Mesenteric fat pad (tissue), 1 donor: ENCODE measurements around the gene COA3. TPM values are rescaled to one million over a fixed set of nuclear protein-coding genes. Genes with fewer than 3 reads are reported as not detected.
"Not testable (repeated sequence)": the region's sequence is repeated elsewhere in the genome, so short reads cannot be mapped to it uniquely, and the experiment has no call there.

Experiments used
- DNase-seq: peaks from one replicate; pipeline ENCODE4 v3.0.0-alpha.2; 2020; ENCODE audit warnings: low spot score
- total RNA-seq: library from RNA; stranded (reverse); fragmentation: NEBNext Ultra II Directional; extraction: Animal tissue kit (Norgen Biotek cat#: 25700); gene quantifications from one replicate; pipeline ENCODE4 v1.2.1, GENCODE V29; 2021
- donor health status: DM: yes; HTN: yes; CAD: no.

Gene COA3
- total RNA-seq, 1 donor from 2014 or later: 56.7 TPM

DNA sequence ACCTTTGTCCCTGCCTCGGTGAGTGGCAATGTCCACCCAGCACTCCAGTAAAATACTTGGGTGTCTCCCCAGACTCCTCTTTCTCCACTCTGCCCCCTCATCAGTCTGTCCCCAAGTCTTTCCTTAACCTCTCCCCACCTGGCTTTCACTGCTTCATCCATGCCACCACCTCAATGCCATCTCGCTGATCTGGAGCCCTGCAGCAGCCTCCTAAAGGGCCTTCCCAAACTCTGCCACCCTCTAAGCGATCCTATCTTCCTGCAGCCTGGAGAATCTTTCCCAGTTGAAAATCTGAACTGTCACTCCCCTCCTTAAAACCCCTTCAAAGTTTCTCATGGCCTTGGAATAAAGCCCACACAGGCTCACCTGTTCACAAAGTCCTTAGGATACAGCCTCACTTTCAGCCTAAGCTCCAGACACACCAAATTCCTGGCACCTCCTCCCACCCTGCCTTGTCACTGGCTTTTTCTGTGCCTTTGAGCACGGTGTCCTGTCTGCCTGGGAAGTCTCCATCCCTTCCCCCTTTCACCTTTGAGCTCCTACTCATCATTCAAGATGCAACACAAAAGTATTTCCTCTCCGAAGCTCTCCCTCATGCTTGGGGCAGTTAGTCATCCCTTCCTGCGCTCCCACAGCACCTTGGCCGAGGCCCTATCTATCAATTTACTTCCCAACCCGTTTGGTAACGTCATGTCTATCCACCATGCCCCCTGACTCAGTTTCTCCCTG is 15.3 kb downstream of the COA3 start:
- DNase-seq: no peak

GRCh38 chr17:42782166-42783061 is 16.1 kb downstream of the COA3 start:
- DNase-seq: no peak

- DNase-seq: no peak
These were observed 16.8 kb downstream of the COA3 start for GRCh38 chr17:42781639-42782165.

DNA sequence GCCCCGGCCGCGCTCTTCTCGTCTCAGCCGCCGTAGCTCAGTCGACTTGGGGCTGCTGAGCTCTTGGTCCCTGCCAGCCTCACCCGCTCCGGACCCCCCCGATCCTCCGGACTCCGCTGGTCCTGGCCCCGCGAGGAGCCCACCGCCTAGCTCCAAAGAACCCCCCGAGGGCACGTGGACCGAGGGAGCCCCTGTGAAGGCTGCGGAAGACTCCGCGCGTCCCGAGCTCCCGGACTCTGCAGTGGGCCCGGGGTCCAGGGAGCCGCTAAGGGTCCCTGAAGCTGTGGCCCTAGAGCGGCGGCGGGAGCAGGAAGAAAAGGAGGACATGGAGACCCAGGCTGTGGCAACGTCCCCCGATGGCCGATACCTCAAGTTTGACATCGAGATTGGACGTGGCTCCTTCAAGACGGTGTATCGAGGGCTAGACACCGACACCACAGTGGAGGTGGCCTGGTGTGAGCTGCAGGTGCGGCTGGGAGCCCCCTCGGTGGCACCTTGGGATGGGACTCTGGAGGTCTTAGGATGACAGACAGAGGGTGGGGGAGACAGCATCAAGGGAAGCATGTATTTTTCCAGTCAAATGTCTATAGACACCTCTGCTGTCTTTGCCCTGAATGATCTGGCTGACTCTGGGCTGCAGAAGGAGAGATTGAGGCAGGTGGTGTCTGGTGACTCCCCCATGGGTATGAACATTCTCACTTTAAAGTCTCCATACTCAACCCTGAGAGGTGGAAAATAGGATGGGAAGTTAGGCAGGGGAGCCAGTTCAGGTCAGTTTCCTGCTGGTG is 17.5 kb downstream of the COA3 start:
- no peak for DNase-seq

GRCh38 chr17:42779936-42780850 is 18.3 kb downstream of the COA3 start, which contains the start of gene WNK4:
Gene WNK4 (plus strand): TSS chr17:42780610. CDS start chr17:42780699, 89 bp downstream.
- no peak for DNase-seq

DNA sequence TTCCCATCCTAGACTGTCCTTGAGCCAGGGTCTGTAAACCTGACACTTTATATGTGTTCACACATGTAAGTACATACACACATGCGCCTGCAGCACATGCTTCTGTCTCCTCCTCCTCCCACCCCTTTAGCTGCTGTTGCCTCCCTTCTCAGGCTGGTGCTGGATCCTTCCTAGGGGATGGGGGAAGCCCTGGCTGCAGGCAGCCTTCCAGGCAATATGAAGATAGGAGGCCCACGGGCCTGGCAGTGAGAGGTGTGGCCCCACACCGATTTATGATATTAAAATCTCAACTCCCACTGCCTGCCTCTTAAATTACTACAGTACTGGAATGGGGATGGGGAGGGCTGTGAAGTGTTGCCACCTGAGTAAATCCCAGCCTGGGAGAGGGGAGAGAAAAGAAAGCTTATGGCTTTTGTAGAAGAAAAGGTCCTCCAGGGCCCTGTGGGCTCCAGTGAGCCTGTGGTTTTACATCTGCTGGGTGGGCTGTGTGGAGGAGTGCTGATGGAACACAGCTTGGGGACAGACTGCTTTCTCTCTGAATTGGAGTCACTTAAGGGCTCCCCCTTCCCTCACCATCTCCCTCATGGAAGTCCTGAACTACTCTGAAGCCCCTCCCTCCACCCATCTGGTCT is 19.1 kb downstream of the COA3 start:
- DNase-seq: no peak

DNA sequence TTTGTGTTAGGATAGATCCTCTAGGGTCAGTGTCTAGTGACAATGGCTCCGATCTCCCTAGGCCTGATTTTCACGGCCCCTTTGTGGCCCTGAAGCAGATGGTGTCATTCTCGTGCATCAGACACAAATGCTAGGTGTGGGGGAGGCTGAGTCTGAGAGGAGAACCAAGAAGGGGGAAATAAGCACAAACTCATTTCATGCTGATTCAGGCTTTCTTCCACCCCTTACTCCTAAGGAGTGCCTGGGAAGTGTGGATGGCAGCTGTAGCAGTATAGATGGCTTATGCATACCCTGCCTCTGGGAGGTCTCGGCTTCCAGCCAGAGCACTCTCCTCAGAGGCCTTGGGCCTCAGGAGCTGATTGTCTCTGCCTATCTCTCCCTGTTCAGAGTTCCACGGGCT is 19.9 kb downstream of the COA3 start:
- DNase-seq: no peak

DNA sequence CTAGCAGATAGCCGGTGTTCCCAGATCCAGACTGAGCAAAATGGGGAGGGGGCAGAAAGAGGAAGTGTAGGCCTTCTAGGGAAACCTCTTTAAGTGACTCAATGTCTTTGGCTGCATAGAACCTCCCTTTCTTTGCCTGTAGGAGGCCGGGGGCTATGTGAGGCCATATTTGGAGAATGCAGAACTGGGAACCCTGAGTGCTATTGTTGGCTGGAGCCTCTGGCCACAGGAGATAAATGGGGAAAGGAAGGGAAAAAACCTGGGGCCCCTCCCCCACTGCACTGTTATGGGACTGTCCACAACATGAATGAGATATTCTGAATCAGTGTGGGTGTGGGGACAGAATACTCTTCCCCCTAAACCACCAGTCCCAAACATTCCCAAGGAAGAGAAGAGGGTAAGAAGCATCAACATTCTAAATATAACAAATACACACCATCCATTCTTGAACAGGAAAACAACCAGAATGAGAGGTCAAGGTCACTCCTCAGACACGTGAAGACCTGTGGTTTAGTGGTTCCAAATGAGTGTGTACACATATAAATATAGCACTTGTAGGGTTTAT is 22.9 kb downstream of the COA3 start:
- DNase-seq: no peak

DNA sequence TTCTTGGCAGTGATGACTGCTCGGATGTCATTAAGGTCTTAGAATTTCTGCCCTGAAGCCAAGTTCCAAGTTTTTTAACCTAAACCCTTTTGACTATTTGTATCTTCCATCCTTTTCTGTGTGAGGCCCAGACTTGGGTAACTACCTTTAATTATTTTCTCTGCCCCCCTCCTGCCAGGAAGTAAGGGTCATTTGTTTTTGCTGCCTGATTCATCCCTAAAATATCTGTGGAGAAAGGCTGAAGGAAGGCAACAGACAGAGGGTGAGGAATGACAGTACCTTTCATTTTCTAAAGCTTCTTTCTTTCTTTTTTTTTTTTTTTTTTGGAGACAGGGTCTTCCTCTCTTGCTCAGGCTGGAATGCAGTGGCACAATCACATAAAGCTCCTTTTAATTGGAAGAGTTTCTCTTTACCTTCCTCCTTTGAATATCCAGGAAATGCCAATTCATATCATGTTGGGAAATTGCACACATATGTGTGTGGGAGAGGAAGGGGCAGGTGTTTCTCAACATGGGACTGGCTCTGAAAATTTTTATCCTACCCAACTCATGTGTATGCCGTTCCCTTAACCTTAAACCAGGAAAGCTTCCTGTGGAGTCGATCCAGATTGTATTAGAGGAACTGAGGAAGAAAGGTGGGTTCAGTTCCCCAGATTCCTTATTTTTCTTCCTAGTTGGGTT is 24.3 kb downstream of the COA3 start:
- DNase-seq: no peak

DNA sequence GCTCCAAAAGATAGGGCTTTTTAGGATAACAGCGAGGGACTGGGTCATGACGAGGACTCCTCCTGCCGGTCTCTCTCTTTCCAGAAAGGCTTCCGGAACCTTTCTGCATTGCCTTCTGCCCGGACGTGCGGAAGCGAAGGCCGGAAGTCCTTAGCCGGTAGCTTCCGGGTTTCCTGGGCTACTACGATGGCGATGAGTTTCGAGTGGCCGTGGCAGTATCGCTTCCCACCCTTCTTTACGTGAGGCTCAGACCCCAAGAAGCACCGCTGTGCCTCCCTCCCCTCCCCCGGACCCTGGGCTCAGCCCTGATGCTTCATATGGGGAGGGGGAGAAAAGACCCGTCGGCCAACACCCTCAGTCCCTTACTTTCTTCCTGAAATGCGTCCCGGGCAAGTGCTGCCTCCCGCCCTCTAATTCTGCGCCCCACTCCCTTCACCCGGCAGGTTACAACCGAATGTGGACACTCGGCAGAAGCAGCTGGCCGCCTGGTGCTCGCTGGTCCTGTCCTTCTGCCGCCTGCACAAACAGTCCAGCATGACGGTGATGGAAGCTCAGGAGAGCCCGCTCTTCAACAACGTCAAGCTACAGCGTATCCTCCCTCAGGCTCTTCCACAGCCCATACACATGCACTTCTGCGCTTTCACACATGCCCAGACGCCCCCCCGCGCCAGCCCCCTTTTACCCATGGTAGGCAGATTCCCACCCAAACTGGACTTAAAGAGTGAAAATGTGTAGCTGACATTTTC is 25.0 kb downstream of the COA3 start, which contains the start of gene VPS25:
Gene VPS25, plus strand, starts transcription at position 160 of the 746 bp plus-strand sequence. Its CDS starts 27 bp downstream, at position 187.
- DNase-seq: no peak

GRCh38 chr17:42772945-42773289 is 25.6 kb downstream of the COA3 start:
- no peak for DNase-seq

GRCh38 chr17:42769964-42770363 is 28.5 kb downstream of the COA3 start:
- DNase-seq: not testable (repeated sequence)

DNA sequence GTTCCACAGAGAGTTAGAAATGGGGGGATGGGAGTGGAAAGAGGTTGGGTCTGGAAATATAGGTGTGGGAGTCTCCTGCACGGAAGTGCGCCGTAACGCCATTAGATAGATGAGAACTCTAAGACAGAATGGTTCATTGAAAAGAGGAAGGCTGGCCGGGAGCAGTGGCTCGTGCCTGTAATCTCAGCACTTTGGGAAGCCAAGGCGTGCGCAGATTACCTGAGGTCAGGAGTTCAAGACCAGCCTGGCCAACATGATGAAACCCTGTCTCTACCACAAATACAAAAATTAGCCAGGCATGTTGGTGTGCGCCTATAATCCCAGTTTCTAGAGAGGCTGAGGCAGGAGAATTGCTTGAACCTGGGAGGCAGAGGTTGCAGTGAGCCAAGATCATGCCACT is 30.5 kb downstream of the COA3 start:
- not testable (repeated sequence) for DNase-seq

DNA sequence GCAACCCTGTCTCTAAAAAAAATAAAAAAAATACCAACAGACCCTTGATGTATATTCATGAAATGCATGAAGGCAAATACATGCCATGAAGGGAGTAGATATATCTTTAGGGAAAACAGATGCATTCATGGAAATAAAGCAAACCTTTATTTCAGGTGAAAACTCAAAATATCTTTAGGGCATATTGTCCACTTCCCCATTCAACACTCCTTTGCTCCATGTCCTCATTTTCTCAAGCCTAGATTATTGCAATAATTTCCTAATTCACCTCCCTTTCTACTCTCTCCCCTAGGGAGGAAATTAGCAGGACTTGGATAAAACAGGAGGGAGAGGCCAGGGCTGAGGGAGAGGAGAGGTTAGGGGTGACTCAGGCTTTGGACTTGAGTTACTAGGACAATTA is 31.0 kb downstream of the COA3 start:
- DNase-seq: no peak

GRCh38 chr17:42766124-42766523 is 32.4 kb downstream of the COA3 start:
- no peak for DNase-seq

DNA sequence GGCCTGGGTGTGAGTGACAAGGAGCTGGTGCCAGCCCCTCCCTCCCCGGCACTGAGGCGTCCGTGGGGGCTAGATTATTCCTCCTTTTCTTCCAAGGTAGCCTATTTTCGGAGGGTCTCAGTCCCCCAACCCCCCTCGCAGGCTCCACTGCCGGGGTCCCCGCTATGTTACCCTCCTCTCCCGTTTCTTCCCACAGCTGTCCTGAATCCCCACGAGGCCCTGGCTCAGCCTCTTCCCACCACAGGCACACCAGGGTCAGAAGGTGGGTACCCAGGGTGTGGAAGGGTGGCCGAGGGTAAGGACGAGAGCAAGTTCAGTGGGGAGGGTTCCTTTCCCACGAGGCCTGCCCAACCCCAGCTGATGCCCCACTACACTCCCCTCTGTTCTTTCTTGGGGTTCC is 36.9 kb downstream of the COA3 start:
- DNase-seq: no peak

- no peak for DNase-seq
These were observed 37.6 kb downstream of the COA3 start, which contains the start of gene RAMP2 for GRCh38 chr17:42760652-42761581. Gene RAMP2 (plus strand): TSS chr17:42761227. CDS start chr17:42761262, 35 bp downstream.
